Stimulated activated CD8-positive, alpha-beta memory T cell treated with anti-CD3 and anti-CD28 coated beads, Interleukin-4, amount 100 ng/mL, for 4 hours (primary cell): ENCODE results near the gene BBX.

Source experiments
- DNase-seq, 2 donors: peaks; one replicate each; pipeline ENCODE4 v3.0.0-alpha.2; 2020; ENCODE audit warnings: low read depth in 2 of 2, low spot score in 1 of 2

BBX gene

DNA sequence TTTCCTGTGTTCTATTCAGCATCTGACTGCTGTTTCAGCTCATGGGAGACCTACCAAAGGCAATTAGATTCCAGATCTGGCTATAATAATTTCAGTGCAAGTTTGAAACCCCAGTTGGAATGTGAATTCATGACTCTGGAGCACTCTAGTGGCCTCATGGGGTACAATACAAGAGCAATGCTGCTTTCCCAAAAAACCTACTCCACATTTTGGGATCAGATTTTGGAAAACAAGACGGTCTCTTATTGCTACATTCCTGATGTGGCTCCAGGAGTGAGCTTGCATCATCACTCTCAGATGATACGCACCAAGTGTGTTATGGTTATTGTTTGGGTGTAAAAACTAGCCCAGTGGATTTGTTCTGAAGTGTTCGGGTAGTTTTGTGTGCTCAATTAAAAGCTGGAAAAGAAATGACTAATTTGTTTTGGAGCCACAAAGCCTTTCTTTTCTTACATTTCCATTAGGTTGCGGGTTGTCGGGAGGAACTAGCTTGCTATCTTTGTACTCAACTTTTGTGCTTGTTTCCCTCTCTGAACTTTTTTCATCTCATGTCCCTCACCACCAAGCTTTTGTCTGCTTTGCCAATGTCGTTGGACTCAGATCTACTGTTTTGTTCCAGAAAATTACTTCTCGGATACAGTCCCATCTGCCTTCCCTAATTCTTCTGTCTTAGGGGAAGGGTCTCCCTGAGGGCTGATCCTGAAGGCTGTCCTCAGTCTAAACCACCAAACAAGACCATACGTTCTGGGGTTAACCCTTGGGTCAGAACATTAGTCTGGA lies 272.1 kb downstream of the BBX start:
- DNase-seq = no peak

DNA sequence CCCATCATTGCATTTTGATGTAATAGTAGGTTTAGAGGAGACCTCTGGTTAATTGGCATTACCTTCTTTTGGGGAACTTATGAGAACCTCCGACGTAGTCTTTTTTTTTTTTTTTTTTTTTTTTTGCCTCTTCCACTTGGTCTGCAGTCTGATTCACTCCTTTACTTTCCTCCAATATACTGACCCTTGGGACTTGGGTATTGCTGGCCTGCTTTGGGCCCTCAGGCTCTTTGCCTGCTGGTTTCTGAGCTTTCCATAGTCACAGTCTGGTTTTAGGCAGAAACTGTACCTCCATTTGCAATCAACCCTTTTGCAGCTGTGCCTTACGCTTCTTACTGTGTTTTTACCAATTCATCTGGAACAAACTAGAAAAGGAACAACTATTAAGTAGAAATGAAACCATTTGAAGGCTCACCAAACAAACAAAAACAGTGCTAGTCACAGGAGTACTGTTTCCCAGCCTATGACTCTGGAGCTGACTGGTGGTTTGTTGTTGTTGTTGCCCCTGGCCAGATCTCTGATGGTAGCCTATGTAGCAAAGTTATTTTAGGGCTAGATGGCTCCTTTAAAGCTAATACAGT lies 272.8 kb downstream of the BBX start:
- DNase-seq = no peak

DNA sequence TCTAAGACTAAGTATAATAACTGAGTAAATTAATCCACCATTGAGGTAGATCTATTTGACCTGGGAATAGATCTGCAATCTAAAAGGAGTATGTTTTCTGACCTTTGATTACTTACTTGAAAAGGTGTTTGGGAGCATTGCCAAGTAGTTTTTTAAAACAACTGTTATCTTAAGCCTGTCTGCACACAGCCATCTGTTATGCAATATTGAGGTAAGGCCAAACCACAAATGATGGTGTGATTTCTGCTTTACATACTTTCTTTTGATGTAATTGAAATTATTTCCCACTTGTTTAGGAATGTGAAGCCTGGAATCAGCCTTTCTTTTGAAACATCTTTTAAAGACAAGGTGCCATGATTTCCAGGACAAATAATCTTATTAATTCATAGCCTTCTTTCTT lies 274.0 kb downstream of the BBX start:
- DNase-seq = no peak

GRCh38 chr3:107797586-107797985 lies 274.8 kb downstream of the BBX start:
- no peak for DNase-seq

DNA sequence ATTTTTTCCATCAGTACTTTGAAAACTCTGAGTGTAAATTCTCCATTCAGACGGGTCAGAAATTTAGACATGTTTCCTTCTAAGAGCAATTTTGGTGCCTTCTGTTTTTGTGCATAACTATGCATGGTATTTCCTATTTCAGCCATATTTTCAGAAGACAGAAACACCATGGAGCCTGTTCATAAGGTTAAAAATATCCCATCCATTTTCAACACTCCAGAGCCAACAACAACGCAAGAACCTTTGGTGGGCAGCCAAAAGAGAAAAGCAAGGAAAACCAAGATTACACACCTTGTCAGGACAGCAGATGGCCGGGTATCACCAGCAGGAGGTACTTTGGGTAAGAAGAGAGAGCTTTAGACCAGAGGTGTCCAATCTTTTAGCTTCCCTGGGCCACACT lies 275.6 kb downstream of the BBX start:
- no peak for DNase-seq

GRCh38 chr3:107800710-107801109 lies 277.9 kb downstream of the BBX start:
- DNase-seq = no peak

GRCh38 chr3:107803170-107803569 lies 280.4 kb downstream of the BBX start:
- no peak for DNase-seq

DNA sequence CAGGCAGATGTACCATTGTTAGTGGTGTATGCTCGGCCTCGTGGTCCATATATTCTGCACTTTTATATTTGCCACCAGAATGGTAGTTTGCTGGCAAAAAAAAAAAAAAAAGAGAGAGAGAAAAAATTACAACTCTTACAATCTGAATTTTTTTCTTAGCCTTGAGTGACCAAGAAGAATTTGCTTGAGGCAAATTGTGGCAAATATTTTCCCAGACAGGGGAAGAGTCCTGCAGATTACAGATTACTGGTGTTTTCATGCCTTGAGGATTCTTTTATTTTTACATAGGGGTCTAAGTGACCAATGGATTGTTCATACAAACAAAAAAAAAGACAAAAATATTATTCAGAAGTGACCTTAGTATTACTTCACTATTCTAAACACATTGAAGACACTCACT lies 283.3 kb downstream of the BBX start:
- no peak for DNase-seq

DNA sequence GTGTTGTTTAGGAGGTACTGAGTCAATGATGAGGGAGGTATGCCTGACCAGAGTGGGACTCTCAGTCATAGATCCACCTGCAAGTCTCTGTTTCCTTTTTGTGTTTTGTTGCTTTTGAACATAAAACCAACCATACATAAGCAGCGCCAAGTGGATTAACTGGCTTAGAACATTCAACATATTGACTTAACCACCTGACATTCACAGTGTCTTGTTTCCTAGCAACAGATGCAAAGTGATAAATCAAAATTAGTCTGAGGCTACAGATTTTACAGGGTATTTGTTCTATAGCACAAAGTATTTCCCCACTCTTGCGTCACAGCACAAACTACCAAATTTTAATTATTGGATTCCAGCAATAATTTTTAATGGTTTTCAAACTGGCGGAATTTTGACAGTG lies 283.8 kb downstream of the BBX start:
- DNase-seq = no peak

- no peak for DNase-seq
Observed at GRCh38 chr3:107810171-107811071, 287.7 kb downstream of the BBX start.

GRCh38 chr3:107813026-107813425 lies 290.3 kb downstream of the BBX start:
- no peak for DNase-seq

DNA sequence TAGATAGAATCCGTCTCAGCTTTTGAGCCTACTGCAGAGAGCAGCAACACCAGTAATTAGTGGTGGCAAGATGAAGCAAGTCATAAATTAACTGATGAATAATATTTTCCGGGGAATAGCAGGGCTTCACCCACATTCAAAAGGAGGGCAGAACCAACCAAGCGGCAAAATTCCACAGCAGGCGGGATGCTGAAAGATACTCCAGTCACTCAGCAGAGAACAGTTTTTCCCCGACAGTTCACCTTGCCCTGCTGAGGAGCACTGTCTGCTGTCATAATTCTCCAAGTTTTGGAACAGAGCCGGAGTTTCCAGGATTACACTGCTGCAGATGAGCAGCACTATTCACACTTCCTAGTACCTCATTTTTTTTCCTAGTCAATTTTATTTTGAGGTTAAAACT lies 293.3 kb downstream of the BBX start:
- DNase-seq = no peak

GRCh38 chr3:107817076-107817475 lies 294.3 kb downstream of the BBX start:
- no peak for DNase-seq

- DNase-seq = no peak
Observed at GRCh38 chr3:107818025-107818424, 295.3 kb downstream of the BBX start.

GRCh38 chr3:107819656-107820055 lies 296.9 kb downstream of the BBX start:
- DNase-seq = no peak

DNA sequence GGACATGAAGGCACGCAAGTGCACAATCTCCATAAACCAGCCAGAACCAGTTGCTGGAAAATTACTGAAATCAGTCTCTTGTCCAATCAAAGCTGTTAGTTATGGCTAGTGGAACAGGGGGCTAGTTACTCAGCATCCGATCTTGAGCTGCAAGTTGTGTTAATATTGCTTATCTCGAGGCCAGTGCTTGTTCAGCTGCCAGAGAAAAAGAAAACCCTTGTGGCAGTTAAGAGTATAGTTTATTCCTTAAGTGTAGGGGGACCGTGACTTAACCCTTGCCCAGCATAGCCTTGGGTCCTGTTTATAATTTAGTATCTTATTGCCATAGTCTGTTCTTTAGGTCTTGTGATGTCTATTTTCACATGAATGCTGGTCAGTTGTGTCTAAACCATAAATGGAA lies 299.5 kb downstream of the BBX start:
- DNase-seq = no peak

- no peak for DNase-seq
Observed at GRCh38 chr3:107824822-107825371, 302.1 kb downstream of the BBX start.

DNA sequence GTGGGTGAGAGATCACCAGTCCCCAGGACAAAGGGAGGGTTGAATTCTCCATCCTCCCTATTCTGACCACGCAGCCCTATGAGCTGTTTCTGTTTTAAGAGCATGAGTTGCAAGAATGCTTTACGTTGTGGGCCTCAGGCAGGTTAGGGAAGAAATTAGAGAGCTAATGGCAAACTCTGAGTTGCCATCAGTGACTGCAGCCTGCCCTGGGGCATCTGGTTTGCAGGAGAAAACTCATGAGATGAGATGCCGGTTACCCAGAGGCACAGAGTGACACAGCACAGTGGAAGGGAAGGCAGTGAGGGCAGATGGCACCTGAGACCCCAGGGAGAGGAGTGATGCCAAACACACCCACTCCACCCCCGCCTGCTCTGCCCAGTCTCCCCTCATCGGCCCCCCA lies 302.8 kb downstream of the BBX start:
- DNase-seq = no peak

GRCh38 chr3:107826727-107827126 lies 304.0 kb downstream of the BBX start:
- no peak for DNase-seq

- no peak for DNase-seq
Observed at GRCh38 chr3:107829185-107829584, 306.4 kb downstream of the BBX start.

DNA sequence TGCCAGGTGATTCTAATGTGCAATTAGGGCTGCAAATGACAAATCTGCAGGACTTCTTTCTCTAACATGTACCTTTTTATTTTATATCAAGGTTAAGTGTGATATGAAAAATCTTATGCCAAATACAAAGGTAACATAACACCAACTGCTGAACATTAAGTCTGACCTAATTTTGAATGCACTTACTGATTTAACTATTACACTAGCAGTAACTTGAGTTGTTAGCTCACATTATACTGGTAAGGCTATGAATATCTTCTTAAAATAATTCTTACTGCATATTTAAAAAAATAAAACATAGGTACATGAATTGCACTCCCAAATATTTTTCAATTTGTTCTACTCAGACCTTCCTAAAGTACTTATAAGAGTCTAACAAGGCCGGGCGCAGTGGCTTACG lies 308.8 kb downstream of the BBX start:
- no peak for DNase-seq

DNA sequence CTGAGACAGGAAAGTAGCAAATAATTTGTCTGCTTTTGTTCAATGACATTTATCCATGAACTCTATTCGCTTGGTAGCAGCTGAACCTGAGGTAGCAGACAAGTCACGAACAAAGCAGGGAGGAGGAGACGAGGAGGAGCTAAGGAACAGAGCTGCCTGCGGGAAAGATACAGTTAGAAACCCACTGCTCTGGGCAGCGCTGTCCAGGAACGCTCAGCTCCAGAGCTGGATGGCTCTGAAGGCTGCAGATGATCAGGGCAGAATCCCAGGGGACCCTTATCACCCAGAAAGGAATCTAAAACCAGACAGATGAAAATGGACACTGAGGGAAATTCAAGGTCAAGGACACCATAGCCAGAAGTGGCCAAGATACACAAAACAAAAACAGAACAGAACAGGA lies 310.3 kb downstream of the BBX start:
- DNase-seq = no peak
